Measurements from ENCODE around the gene ALDH4A1.

The ALDH4A1 gene

DNA sequence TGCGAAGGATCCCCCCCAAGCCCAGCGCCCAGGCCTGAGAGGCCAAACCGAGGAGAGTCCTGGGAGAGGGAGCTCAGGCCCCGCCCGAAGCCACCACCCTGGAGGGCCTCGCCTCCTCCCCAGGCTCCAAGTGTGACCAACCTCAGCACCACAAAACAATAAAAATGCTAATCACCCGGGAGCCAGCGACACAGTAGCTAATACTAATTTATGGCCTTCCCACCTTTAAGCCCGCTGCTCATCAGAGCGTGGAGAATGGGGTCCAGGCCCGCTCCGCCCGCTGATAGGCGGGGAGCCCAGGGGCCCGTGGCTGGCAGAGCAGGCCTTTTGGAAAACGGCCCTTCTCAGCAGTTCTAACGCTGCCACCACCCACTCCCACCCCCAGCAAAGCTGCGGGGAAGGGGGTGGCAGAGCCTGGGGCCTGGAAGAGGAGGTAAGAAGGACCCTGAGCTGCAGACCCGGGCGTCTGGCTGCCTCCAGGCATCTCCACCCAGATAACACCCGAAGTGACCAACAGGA, 22.5 kb downstream of the ALDH4A1 start:
- no peak overlapping the region for H3K27ac ChIP-seq (ENCODE audit: insufficient read depth in 1 of 2, low read depth in 1 of 2, low read length in 2 of 2, poor library complexity in 1 of 2, severe bottlenecking in 2 of 2)
- 79% methylated on average over 6 of the region's 21 CpGs for WGBS (ENCODE audit: insufficient coverage)
- ChIA-PET POLR2A (interaction anchor here (0.6 kb wide), 1 partner anchor 48 kb away, joined by 3 read pairs; no protein-coding TSS in a partner anchor), CTCF (no interaction called here)
- no peaks in the 10 kb centered on the region for H3K9me3 ChIP-seq (ENCODE audit: control extremely low read depth in 1 of 5, control insufficient read depth in 4 of 5, insufficient read depth in 2 of 5, low read depth in 1 of 5, low read length in 4 of 5)
- no peaks in the 10 kb centered on the region for H3K27me3 ChIP-seq (replicated peaks in 2 of 5; ENCODE audit: control insufficient read depth in 4 of 5, insufficient read depth in 5 of 5, low read length in 4 of 5)
- no peaks in the 10 kb centered on the region for H3K4me1 ChIP-seq (ENCODE audit: control extremely low read depth in 1 of 4, control insufficient read depth in 4 of 4, insufficient read depth in 4 of 4, low read length in 3 of 4)
- H3K4me3 ChIP-seq (ENCODE audit: control insufficient read depth in 1 of 7, extremely low read depth in 1 of 7, insufficient read depth in 4 of 7, low read depth in 2 of 7, low read length in 6 of 7): no peak overlapping the region
- DNase-seq: no peak
- peaks cover 0 to 20% (median 3%) of the 10 kb centered on the region in 4 experiments for H3K36me3 ChIP-seq (ENCODE audit: control insufficient read depth in 4 of 4, insufficient read depth in 4 of 4, low read length in 3 of 4)

DNA sequence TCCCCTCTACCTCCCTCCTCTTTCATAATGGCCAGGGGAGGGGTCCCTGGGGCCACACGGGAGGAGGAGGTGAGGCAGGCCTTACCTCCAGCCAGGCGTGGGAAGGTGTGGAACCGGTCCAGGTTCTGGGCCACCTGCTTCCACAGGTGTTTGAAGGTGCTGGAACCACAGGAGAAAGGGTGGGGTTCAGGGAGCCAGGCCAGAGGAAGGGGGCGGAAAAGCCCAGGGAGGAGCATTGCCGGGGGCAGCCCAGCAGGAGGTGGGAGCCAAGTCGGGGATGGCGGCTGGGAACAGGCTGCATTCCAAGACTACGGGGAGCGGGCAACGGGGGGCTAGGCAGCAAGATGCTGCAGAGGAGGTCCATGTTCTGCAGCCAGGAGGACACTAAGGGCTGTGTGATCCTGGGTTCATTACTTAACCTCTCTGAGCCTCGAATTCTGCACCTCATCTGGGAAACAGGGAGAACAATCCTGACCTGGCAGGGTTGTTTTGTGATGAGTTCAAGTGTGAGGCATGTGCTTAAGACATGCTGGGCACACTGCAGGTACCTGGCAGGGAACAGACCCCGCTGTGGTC, 23.1 kb downstream of the ALDH4A1 start:
- no peaks in the 10 kb centered on the region for H3K9me3 ChIP-seq (ENCODE audit: control extremely low read depth in 1 of 5, control insufficient read depth in 4 of 5, insufficient read depth in 2 of 5, low read depth in 1 of 5, low read length in 4 of 5)
- no peaks in the 10 kb centered on the region for H3K4me1 ChIP-seq (ENCODE audit: control extremely low read depth in 1 of 4, control insufficient read depth in 4 of 4, insufficient read depth in 4 of 4, low read length in 3 of 4)
- ChIA-PET POLR2A (no interaction called here), CTCF (interaction anchor here (1.1 kb wide), 1 partner anchor 83 kb away, joined by 3 read pairs; no protein-coding TSS in a partner anchor)
- DNase-seq: no peak
- no peak overlapping the region for H3K27ac ChIP-seq (ENCODE audit: insufficient read depth in 1 of 2, low read depth in 1 of 2, low read length in 2 of 2, poor library complexity in 1 of 2, severe bottlenecking in 2 of 2)
- H3K36me3 ChIP-seq (ENCODE audit: control insufficient read depth in 4 of 4, insufficient read depth in 4 of 4, low read length in 3 of 4): peaks cover 0 to 17% (median 3%) of the 10 kb centered on the region in 4 experiments
- H3K27me3 ChIP-seq (replicated peaks in 2 of 5; ENCODE audit: control insufficient read depth in 4 of 5, insufficient read depth in 5 of 5, low read length in 4 of 5): no peaks in the 10 kb centered on the region
- no peak overlapping the region for H3K4me3 ChIP-seq (ENCODE audit: control insufficient read depth in 1 of 7, extremely low read depth in 1 of 7, insufficient read depth in 4 of 7, low read depth in 2 of 7, low read length in 6 of 7)
- WGBS (ENCODE audit: insufficient coverage): 94% methylated on average over 7 of the region's 12 CpGs

DNA sequence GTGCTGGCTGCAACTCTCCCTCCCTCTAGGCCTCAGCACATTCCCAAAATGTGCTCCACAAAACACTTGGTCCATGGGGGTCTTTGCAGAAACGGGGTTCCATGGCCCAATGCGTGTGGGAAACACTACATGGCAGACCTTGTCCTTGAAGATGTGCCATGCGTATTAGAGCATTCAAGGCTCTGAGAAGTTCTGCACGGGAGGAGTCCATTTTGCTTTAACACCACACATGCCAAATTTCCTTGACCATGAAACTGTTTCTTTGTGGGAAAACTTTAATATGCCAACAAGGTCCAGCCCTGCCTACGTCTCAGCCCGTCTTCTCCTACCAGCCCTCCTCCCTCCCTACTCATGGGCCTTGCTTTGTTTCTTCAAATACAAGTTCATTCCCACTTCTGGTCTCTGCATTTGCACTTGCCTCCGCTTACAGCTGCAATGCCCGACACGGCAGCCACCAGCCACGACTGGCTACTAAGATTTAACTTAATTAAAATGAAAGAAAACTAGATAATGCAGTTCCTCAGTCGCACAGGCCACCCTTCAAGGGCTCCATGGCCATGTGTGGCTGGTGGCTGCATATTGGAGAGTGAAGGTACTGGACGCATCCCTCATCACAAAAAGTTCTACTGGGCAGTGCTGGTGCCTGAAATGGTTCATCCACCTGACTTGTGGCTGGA, 23.7 kb downstream of the ALDH4A1 start:
- ChIA-PET CTCF (interaction anchor here (1.1 kb wide), 1 partner anchor 84 kb away, joined by 3 read pairs; no protein-coding TSS in a partner anchor), POLR2A (no interaction called here)
- 90% methylated on average over 6 of the region's 12 CpGs for WGBS (ENCODE audit: insufficient coverage)
- no peak for DNase-seq
- Histone ChIP-seq H3K9me3 (ENCODE audit: control extremely low read depth in 1 of 5, control insufficient read depth in 4 of 5, insufficient read depth in 2 of 5, low read depth in 1 of 5, low read length in 4 of 5) (no peaks in the 10 kb centered on the region), H3K4me1 (ENCODE audit: control extremely low read depth in 1 of 4, control insufficient read depth in 4 of 4, insufficient read depth in 4 of 4, low read length in 3 of 4) (no peaks in the 10 kb centered on the region), H3K36me3 (ENCODE audit: control insufficient read depth in 4 of 4, insufficient read depth in 4 of 4, low read length in 3 of 4) (peaks cover 0 to 15% (median 3%) of the 10 kb centered on the region in 4 experiments), H3K27ac (ENCODE audit: insufficient read depth in 1 of 2, low read depth in 1 of 2, low read length in 2 of 2, poor library complexity in 1 of 2, severe bottlenecking in 2 of 2) (no peak overlapping the region), H3K4me3 (ENCODE audit: control insufficient read depth in 1 of 7, extremely low read depth in 1 of 7, insufficient read depth in 4 of 7, low read depth in 2 of 7, low read length in 6 of 7) (no peak overlapping the region), H3K27me3 (replicated peaks in 2 of 5; ENCODE audit: control insufficient read depth in 4 of 5, insufficient read depth in 5 of 5, low read length in 4 of 5) (no peaks in the 10 kb centered on the region)

DNA sequence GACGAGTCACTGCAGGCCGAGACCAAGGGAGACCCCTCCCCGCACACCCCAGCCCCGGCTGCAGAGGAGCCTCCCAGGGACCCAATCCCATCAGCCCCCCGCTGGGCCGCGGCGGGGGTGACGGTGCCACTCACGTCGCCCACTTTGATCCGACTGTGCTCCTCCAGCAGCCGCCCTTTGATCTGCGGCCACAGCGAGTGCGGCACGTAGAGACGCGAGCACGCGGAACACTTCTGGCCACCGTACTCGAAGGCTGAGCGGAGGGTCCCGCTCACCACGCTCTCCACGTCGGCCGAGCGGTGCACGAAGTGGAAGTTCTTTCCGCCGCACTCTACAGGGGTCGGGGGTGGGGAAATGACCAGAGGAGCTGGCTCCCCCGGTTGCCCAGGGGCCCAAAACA, 25.1 kb downstream of the ALDH4A1 start:
- Histone ChIP-seq H3K36me3 (ENCODE audit: control insufficient read depth in 4 of 4, insufficient read depth in 4 of 4, low read length in 3 of 4) (peaks cover 0 to 2% (median 0%) of the 10 kb centered on the region in 4 experiments), H3K27ac (ENCODE audit: insufficient read depth in 1 of 2, low read depth in 1 of 2, low read length in 2 of 2, poor library complexity in 1 of 2, severe bottlenecking in 2 of 2) (no peak overlapping the region), H3K4me3 (ENCODE audit: control insufficient read depth in 1 of 7, extremely low read depth in 1 of 7, insufficient read depth in 4 of 7, low read depth in 2 of 7, low read length in 6 of 7) (no peak overlapping the region), H3K9me3 (ENCODE audit: control extremely low read depth in 1 of 5, control insufficient read depth in 4 of 5, insufficient read depth in 2 of 5, low read depth in 1 of 5, low read length in 4 of 5) (no peaks in the 10 kb centered on the region), H3K27me3 (replicated peaks in 2 of 5; ENCODE audit: control insufficient read depth in 4 of 5, insufficient read depth in 5 of 5, low read length in 4 of 5) (no peaks in the 10 kb centered on the region), H3K4me1 (ENCODE audit: control extremely low read depth in 1 of 4, control insufficient read depth in 4 of 4, insufficient read depth in 4 of 4, low read length in 3 of 4) (no peaks in the 10 kb centered on the region)
- ChIA-PET CTCF (no interaction called here), POLR2A (no interaction called here)
- no peak for DNase-seq
- WGBS (ENCODE audit: insufficient coverage): 94% methylated on average over 35 of the region's 35 CpGs

DNA sequence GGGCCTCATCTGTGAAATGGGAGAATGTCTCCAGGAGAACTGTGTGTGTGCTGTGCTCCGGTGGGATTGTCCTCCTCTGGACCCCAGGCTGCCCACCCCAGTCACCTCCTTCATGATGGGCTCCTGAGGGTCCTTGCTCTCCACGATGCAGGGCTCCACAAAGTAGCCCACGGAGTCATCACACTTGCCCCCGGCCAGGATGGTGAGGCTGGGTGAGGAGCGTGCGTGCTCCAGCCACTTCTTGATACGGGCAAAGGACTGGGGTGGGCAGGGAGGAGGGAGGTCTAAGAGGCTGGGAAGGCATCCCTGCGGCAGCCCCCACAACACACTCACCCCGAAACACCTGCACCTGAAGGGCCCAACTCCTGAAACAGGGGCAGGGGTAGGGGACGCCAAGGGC, 26.1 kb downstream of the ALDH4A1 start:
- Histone ChIP-seq H3K4me3 (ENCODE audit: control insufficient read depth in 1 of 7, extremely low read depth in 1 of 7, insufficient read depth in 4 of 7, low read depth in 2 of 7, low read length in 6 of 7) (no peak overlapping the region), H3K27me3 (replicated peaks in 2 of 5; ENCODE audit: control insufficient read depth in 4 of 5, insufficient read depth in 5 of 5, low read length in 4 of 5) (no peaks in the 10 kb centered on the region), H3K9me3 (ENCODE audit: control extremely low read depth in 1 of 5, control insufficient read depth in 4 of 5, insufficient read depth in 2 of 5, low read depth in 1 of 5, low read length in 4 of 5) (no peaks in the 10 kb centered on the region), H3K4me1 (ENCODE audit: control extremely low read depth in 1 of 4, control insufficient read depth in 4 of 4, insufficient read depth in 4 of 4, low read length in 3 of 4) (no peaks in the 10 kb centered on the region), H3K27ac (ENCODE audit: insufficient read depth in 1 of 2, low read depth in 1 of 2, low read length in 2 of 2, poor library complexity in 1 of 2, severe bottlenecking in 2 of 2) (no peak overlapping the region), H3K36me3 (ENCODE audit: control insufficient read depth in 4 of 4, insufficient read depth in 4 of 4, low read length in 3 of 4) (no peaks in the 10 kb centered on the region)
- CTCF ChIA-PET: interaction anchor here (1.4 to 5.8 kb wide), 3 partner anchors 8 to 278 kb away, joined by 5 to 29 read pairs (median 14); no protein-coding TSS in a partner anchor
- POLR2A ChIA-PET: no interaction called here
- DNase-seq: no peak
- 70% methylated on average over 4 of the region's 10 CpGs for WGBS (ENCODE audit: insufficient coverage)

DNA sequence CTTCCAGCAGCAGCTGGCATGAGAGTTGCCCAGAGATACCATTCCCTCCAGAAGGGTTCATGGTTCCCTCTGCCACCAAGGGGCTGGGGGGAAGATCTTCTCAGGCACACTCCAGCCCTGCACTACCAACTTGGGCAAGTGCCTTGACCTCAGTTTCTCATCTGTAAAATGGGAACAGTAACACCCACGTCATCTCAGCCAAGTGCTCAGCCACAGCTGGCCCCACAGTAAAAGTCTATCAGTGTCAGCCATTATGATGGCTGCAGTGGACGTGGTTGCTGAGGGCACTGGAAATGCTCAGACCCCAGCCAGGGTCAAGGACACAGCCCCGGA, 26.6 kb downstream of the ALDH4A1 start:
- CTCF ChIA-PET: interaction anchor here (1.4 to 5.8 kb wide), 5 partner anchors 9 to 278 kb away, joined by 3 to 29 read pairs (median 9); no protein-coding TSS in a partner anchor
- WGBS (ENCODE audit: insufficient coverage): 94% methylated on average over 3 of the region's 3 CpGs

DNA sequence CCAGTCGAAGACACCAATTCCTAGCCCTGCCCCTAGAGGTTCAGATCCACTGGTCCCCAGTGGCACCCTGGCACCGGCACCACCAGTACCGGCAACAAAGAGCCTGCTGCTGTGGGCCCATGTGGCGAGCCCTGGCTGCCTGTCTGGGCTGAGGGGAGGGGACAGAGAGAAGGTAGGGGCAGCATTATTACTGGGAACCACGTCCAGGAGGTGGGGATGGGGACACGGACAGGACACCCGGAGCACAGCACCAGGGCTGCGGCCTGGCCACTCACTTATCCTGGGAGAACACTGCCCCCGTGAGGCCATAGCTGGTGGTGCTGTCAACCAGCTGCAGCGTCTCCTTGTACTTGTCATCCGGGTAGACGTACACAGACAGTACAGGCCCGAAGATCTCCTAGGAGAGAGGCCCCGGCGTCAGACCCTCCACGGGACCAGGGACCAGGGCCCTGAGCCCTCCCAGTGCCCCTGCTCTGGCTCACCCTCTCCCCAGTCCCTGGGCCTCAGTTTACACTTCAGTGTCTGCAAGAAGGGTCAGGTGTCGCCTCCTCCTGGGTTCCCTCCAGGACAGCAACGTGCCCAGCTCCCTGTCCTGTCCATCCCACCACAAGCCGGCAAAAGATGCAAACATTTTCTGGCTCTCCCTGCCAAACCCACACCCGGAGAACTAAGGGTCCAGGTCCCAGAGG, 27.1 kb downstream of the ALDH4A1 start:
- POLR2A ChIA-PET: no interaction called here
- 52% methylated on average over 19 of the region's 20 CpGs for WGBS (ENCODE audit: insufficient coverage)
- CTCF ChIA-PET: interaction anchor here (0.8 to 5.8 kb wide), 7 partner anchors 9 to 277 kb away, joined by 3 to 29 read pairs (median 5); no protein-coding TSS in a partner anchor

More for the DNA sequence above, 26.6 kb downstream of the ALDH4A1 start:
- Histone ChIP-seq H3K4me1 (ENCODE audit: control extremely low read depth in 1 of 4, control insufficient read depth in 4 of 4, insufficient read depth in 4 of 4, low read length in 3 of 4) (no peaks in the 10 kb centered on the region), H3K9me3 (ENCODE audit: control extremely low read depth in 1 of 5, control insufficient read depth in 4 of 5, insufficient read depth in 2 of 5, low read depth in 1 of 5, low read length in 4 of 5) (no peaks in the 10 kb centered on the region), H3K27ac (ENCODE audit: insufficient read depth in 1 of 2, low read depth in 1 of 2, low read length in 2 of 2, poor library complexity in 1 of 2, severe bottlenecking in 2 of 2) (no peak overlapping the region), H3K36me3 (ENCODE audit: control insufficient read depth in 4 of 4, insufficient read depth in 4 of 4, low read length in 3 of 4) (no peaks in the 10 kb centered on the region), H3K27me3 (replicated peaks in 2 of 5; ENCODE audit: control insufficient read depth in 4 of 5, insufficient read depth in 5 of 5, low read length in 4 of 5) (no peaks in the 10 kb centered on the region), H3K4me3 (ENCODE audit: control insufficient read depth in 1 of 7, extremely low read depth in 1 of 7, insufficient read depth in 4 of 7, low read depth in 2 of 7, low read length in 6 of 7) (no peak overlapping the region)
- POLR2A ChIA-PET: no interaction called here
- no peak for DNase-seq

More for the DNA sequence above, 27.1 kb downstream of the ALDH4A1 start:
- Histone ChIP-seq H3K27ac (ENCODE audit: insufficient read depth in 1 of 2, low read depth in 1 of 2, low read length in 2 of 2, poor library complexity in 1 of 2, severe bottlenecking in 2 of 2) (no peak overlapping the region), H3K9me3 (ENCODE audit: control extremely low read depth in 1 of 5, control insufficient read depth in 4 of 5, insufficient read depth in 2 of 5, low read depth in 1 of 5, low read length in 4 of 5) (no peaks in the 10 kb centered on the region), H3K27me3 (replicated peaks in 2 of 5; ENCODE audit: control insufficient read depth in 4 of 5, insufficient read depth in 5 of 5, low read length in 4 of 5) (no peaks in the 10 kb centered on the region), H3K4me1 (ENCODE audit: control extremely low read depth in 1 of 4, control insufficient read depth in 4 of 4, insufficient read depth in 4 of 4, low read length in 3 of 4) (no peaks in the 10 kb centered on the region), H3K4me3 (ENCODE audit: control insufficient read depth in 1 of 7, extremely low read depth in 1 of 7, insufficient read depth in 4 of 7, low read depth in 2 of 7, low read length in 6 of 7) (no peak overlapping the region), H3K36me3 (ENCODE audit: control insufficient read depth in 4 of 4, insufficient read depth in 4 of 4, low read length in 3 of 4) (no peaks in the 10 kb centered on the region)
- DNase-seq: peak; percentile 70 to 87 (median 81)

Measured in common myeloid progenitor, CD34-positive (primary cell).